SU-DHL-6 (cell line): ENCODE measurements around the gene ATXN1L.

Source experiments
- EZH2phosphoT487 ChIP-seq: fragments of 200-600 bp; sonication (generic), shearing (Covaris generic); conservative IDR thresholded peaks from 2 replicates; pipeline ENCODE4 v1.6.1; 2018; ENCODE audit warnings: mild to moderate bottlenecking, antibody characterized with exemption, low read length, moderate library complexity, mixed read lengths
- TF ChIP-seq, protein P1 (sequence below): fragments of 200-600 bp; sonication (generic); IDR thresholded peaks from one replicate; pipeline ENCODE4 v1.5.1; 2017; ENCODE audit warnings: antibody characterized with exemption, mild to moderate bottlenecking, low read length, moderate library complexity; ENCODE audit not compliant: insufficient read depth, poor library complexity, severe bottlenecking

DNA sequence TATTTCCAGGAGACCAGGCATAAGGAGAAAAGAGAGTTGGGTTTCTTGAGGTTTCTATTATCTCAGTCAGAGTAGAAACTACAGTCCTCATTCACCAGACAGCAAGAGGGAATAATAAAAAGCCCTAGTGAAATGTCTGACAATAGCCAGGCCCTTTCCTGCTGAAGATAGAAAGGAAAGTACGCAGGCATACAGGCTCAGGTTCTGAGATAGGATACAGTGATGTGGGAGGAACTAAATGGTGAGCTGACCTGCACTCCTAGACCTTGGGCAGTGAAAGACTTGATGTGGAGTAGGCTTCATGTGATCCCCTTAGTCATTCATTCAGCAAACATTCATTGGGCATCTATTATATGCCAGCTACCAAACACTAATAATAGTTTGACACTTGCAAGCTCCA, 23.3 kb downstream of the ATXN1L start:
- TF ChIP-seq, protein P1, sequence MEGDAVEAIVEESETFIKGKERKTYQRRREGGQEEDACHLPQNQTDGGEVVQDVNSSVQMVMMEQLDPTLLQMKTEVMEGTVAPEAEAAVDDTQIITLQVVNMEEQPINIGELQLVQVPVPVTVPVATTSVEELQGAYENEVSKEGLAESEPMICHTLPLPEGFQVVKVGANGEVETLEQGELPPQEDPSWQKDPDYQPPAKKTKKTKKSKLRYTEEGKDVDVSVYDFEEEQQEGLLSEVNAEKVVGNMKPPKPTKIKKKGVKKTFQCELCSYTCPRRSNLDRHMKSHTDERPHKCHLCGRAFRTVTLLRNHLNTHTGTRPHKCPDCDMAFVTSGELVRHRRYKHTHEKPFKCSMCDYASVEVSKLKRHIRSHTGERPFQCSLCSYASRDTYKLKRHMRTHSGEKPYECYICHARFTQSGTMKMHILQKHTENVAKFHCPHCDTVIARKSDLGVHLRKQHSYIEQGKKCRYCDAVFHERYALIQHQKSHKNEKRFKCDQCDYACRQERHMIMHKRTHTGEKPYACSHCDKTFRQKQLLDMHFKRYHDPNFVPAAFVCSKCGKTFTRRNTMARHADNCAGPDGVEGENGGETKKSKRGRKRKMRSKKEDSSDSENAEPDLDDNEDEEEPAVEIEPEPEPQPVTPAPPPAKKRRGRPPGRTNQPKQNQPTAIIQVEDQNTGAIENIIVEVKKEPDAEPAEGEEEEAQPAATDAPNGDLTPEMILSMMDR, result no peak
- no peak for TF ChIP-seq EZH2phosphoT487
